NCI-H2029 (cell line): ENCODE data around the gene STRN.
"Not testable (repeated sequence)": the region's sequence is repeated elsewhere in the genome, so short reads cannot be mapped to it uniquely, and the experiment has no call there.

ENCODE experiments used
- DNase-seq: peaks from one replicate; lab custom pipeline; 2025; lab: John Stamatoyannopoulos, UW

The STRN gene

GRCh38 chr2:36839976-36840617 is 126.2 kb downstream of the STRN start:
- no peak for DNase-seq

- no peak for DNase-seq
Measured at GRCh38 chr2:36834731-36835524, 131.4 kb downstream of the STRN start.

- DNase-seq, result no peak
Measured at GRCh38 chr2:36834203-36834602, 132.1 kb downstream of the STRN start.

GRCh38 chr2:36831185-36831584 is 135.2 kb downstream of the STRN start:
- no peak for DNase-seq

GRCh38 chr2:36824683-36825082 is 141.7 kb downstream of the STRN start:
- DNase-seq, result not testable (repeated sequence)

- DNase-seq, result no peak
Measured at GRCh38 chr2:36824273-36824672, 142.1 kb downstream of the STRN start.

- DNase-seq, result no peak
Measured at GRCh38 chr2:36823862-36824261, 142.5 kb downstream of the STRN start.

- DNase-seq, result peak; percentile 89
Measured at GRCh38 chr2:36820942-36821605, 145.3 kb downstream of the STRN start.

GRCh38 chr2:36819095-36819711 is 147.1 kb downstream of the STRN start:
- DNase-seq, result no peak

- no peak for DNase-seq
Measured at GRCh38 chr2:36818542-36818941, 147.8 kb downstream of the STRN start.

- no peak for DNase-seq
Measured at GRCh38 chr2:36812196-36812595, 154.1 kb downstream of the STRN start.

- no peak for DNase-seq
Measured at GRCh38 chr2:36811071-36811470, 155.3 kb downstream of the STRN start.

- no peak for DNase-seq
Measured at GRCh38 chr2:36809069-36809445, 157.3 kb downstream of the STRN start.

GRCh38 chr2:36808386-36809068 is 157.8 kb downstream of the STRN start:
- no peak for DNase-seq

- no peak for DNase-seq
Measured at GRCh38 chr2:36807223-36807886, 159.0 kb downstream of the STRN start.

GRCh38 chr2:36805635-36806224 is 160.6 kb downstream of the STRN start:
- no peak for DNase-seq

- no peak for DNase-seq
Measured at GRCh38 chr2:36802952-36803351, 163.4 kb downstream of the STRN start.

- DNase-seq, result no peak
Measured at GRCh38 chr2:36801088-36801487, 165.2 kb downstream of the STRN start.

GRCh38 chr2:36800381-36800780 is 166.0 kb downstream of the STRN start:
- DNase-seq, result no peak

GRCh38 chr2:36798724-36799123 is 167.6 kb downstream of the STRN start:
- DNase-seq, result no peak
